NCI-H1105 (cell line): ENCODE data around the gene ADPRM.

Experiments
- DNase-seq: peaks from one replicate; lab custom pipeline; 2025; lab: John Stamatoyannopoulos, UW

ADPRM gene

DNA sequence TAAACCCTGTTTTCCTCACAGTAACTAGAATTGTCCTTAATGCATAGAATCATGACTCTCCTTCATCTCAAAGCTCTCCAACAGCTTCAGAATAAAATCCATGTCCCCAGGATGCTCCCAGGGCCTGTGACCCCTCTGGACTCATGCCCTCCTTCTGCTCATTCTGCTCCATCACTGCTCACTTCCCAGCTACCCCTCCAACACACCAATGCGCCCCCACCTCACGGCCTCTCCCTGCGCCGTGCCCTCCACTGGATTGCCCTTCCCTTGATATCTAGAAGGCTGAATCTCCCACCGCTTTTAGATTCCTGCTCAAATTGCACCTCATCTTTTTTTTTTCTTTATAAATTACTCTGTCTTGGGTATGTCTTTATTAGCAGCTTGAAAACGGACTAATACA is 45.0 kb downstream of the ADPRM start:
- no peak for DNase-seq

DNA sequence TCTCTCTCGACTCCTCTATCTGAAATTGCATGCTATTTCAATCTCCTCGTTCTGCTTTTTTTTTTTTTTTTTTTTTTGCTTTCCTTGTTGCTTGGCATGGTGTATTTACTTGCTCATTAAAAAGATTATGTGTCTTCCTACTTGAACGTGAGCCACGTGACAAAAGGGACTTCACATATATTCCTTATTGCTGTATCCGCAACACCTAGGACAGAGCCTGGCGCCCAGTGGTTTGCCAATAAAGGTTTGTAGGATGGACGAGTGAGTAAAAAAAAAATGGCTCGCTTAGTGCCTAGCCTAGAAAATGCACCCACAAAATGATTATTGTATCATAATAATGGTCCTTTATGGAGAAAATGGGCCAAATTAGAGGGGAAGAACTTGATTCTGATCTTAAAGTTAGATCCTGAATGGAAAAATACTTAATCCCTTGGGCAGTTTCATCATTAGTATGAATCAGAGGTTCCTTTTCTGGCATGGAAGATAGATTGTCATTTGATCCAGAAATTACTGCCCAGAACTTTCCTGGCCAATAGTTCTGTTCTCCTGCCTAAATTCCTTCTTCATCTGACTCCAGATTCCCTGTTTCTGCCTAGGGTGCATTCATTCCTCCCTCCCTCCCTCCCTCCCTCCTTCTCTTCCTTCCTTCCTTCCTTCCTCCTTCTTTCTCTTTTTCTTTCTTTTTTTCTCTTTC is 46.1 kb downstream of the ADPRM start:
- no peak for DNase-seq

DNA sequence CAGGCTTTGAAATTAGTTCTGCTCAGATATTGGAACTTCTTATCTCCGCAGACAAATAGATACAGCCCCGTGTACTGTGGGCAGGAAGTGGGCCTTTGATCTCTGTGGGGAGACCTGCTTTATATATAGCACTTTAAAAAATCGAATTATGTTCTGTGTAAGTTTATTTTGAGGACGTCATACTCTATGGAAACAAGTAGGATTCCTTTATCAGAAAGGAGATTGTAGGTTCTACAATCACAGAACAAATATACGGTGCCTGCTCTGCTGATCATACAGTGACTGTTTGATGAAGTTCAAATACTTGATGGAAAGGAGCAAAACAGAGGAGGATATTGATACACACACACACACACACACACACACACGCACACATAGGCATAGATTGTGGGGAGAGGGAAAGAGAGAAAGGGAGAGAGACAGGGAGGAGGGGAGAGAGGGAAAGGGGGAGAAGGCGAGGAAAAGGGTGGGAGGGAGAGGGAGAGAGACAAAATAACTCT is 47.2 kb downstream of the ADPRM start:
- no peak for DNase-seq

DNA sequence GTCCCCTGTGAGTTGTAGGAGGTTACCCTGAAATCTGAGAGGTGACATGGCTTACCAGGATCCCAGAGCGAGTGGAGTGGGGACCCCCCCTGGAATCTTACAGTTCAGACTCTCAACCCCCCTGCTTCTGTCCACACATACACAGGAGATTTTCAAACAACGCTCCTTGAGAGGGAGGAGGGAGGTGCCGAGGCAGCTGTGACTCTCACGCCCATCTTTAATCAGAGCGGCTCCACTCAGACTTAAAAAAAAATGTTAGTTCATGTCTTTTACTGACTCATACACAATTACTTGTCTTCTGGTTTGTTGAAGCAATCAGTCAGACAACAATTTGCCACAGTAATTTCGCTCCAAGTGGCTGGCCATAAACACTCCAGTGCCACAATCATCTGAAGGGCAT is 47.8 kb downstream of the ADPRM start:
- DNase-seq, result no peak

DNA sequence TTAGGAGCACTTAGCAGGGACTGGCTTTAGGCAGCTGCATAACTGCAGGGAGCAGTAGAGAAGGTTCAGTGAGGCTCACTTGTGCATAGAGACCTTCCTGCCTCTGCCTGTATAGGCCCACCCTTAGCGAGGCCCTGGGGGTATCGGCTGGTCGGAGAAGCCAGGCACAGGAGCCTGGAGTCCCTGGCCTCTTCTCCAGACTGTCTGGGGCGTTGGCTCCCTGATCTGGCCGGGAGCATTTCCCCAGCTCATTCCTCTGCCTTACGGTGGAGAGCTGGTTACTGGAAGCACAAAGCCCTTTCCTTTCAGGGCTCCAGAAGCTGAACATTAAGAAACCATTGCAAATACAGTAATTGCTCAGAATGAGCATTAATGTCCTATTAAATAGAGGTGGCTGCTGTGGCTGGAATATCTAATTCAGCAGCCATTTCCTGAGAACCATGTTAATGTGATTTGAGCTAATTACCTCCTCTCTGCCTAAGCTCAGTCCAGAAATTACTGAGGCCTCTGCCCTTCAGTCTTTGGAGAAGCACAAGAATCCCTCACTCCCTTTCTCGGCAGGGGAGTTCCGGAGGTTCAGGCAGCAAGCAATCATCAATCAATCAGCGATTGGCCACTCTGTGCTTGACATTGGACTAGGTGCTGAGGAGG is 51.3 kb downstream of the ADPRM start:
- no peak for DNase-seq

DNA sequence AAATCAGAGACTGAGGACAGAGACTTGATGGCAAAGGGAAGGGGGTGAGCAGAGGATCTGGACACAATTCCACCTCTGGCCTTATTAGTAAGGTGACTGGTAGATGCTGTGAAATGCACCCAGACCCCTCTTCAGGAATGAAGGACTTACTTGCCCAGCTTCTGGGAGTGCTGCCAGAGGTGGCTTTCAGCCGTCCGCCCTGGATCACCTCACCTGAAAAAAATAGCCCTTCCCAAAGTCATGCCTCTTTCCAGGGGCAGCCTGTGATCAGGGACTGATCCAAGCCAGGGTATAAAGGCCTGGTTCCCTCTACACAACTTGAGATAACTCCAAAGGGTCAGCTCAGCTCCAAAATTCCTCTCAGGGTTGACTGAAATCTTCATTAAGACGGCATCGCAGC is 52.8 kb downstream of the ADPRM start:
- DNase-seq, result no peak

DNA sequence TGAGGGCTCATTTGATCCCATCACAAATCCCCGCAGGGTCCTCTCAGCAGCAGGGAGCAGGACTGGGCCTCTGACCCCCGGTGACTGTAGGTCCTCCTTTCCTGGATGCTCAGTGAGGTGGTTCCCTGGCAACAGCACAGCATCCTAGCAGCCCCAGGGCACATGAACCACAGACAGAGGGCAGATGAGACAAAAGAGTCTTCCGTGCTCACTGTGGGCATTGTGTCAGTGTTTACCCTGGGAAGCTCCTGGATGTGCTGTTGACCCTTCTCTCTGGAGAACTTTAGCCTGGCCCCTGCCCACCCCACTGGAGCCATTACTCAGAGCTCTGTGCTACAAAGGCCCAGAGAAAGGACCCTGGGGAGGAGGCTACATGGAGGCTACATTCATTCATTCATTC is 54.2 kb downstream of the ADPRM start:
- DNase-seq, result no peak

DNA sequence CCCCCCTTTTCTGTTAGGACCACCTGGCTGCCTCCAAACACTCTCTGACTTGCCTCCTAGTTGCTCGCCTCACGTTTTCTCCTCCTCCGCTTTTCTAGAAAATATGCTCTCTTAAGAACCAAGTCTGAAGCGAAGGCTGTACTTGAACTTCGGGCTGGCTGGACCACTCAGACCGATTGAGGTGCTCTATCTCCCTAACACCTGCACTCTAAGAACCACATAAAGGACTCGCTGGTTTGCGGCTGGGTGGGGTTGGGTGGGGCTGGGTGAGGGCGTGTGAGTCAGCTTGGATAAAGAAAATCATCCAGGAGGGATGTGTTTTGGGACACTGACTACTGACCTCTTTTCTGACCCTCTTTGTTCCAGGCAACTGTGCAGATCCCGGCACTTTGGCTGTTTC is 55.3 kb downstream of the ADPRM start:
- DNase-seq, result no peak

DNA sequence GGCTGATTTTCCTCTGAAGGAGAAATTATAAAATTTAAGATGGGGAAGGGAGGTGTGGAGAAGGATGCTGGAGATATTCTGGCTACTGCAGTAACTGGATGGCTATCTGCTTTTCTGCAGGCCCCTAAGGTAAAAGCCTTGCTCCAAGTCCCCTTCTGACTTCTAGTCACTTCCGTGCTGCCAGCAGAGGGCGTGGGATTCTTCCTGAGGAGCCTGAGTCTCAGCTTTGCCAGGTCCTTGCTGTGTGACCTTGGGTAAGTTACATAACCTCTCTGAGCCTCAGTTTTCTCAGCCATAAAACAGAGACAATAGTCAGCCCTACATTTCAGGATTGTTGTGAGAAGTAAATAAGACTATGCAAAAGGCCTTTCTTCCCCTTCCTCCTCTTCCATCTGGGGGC is 56.7 kb downstream of the ADPRM start:
- no peak for DNase-seq

DNA sequence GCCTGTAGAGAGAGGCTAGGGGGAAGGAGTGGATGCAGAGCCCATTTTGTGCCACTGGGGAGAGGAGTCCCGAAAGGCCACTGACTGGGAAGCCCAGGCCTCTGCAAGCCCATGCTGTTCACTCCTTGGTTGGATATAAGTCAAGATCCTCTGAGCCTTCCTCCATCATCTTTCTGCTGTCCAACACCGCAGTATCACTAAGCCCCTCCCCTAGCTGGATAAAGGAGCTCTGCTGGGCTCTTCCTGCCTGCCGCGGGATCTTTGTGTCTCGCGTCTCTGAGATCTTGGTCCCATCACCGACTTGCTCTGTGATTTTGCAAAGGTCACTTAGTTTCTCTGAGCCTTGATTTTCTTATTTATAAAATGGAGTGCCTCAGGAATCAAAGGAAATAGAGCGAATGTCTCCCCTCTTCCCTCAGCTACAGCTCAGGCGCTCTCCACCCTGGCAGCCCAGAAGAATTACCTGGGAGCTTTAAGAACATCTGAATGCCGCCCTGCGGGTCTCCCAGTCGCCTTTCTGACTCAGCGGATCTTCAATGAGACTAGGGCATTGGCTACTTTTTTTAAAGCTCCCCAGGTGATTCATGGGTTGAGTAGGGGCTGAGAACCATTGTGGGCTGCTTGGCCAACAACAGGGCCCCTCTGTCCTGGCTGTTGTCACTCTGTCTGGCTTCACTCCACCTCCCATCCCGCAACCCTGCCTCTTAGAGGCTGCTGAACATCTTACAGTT is 57.6 kb downstream of the ADPRM start:
- DNase-seq, result no peak

DNA sequence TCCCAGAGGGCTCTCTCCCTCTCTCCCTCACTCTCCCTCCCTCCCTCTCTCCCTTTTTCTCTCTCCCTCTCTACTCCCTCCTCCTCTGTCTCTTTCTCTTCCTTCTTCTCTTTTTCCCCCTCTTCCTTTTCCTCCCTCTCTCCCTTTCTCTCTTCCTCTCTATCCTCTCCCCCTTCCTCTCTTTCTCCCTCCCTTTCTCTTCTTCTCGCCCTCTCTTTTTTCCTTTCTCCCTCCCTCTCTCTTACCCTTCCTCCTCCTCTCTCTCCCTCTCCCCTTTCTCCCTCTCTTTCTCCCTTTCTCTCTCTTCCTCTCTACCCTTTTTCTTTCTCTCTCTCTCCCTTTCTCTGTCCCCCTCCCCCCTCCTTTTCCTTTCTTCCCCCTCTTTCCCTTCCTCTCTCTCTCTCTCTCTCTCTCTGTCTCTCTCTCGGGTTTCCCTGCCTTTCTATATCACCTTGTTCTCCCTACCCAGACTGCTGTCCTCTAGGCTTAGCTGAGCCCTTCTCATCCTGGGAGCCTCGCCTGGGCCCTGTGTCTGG is 58.3 kb downstream of the ADPRM start:
- DNase-seq, result no peak

DNA sequence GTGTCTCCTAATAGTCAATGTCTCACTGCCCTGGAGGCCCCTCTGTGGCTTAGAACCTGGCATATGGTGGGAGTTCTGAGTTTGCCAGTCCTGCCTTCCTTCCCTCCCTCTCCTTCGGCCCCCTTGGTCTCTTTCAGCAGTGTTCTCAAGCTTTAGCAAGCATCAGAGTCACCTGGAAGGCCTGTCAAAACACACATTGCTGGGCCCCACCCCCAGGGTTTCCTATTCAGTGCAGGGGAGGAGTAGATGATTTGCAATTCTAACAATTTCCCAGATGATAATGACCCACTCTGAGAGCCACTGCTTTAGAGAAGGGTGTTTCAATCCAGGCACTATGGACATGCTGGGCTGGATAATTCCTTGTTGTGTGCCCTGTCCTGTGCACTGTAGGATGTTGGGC is 58.8 kb downstream of the ADPRM start:
- no peak for DNase-seq

DNA sequence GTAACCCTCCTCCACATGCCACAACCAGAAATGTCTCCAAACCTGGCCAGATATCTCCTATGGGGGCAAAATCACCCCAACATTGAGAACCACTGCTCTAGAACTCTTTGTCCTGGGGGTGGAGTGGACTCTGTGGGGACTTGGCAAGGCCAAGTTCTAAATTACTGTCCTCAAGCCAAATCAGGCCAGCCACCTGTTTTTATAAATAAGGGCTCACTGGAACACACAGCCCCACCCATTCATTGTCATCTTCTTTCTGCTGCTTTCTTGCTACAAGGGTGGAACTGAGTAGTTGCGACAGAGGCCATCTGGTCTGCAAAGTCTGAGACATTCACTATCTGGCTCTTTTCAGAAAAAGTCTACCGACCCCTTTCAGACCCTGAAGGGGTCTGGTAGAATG is 59.2 kb downstream of the ADPRM start:
- no peak for DNase-seq

DNA sequence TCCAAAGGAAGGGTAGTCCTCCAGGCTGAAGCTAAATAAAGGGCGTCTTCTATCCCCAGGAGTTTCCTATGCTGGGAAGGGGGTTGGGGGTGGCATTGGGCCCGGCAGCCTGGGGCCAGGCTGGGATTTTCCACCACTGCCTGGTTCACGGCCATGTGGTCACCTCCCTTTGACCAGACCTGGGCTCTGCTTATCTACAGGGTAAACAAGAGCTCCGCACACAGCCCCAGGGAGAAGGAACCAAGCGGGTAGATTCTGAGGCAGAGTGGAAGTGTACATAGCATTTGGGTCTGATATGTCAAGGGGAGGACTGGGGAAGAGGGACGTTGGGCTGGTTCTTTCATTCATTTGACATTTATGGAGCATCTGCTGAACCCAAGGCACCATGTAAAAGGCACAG is 59.7 kb downstream of the ADPRM start:
- no peak for DNase-seq

DNA sequence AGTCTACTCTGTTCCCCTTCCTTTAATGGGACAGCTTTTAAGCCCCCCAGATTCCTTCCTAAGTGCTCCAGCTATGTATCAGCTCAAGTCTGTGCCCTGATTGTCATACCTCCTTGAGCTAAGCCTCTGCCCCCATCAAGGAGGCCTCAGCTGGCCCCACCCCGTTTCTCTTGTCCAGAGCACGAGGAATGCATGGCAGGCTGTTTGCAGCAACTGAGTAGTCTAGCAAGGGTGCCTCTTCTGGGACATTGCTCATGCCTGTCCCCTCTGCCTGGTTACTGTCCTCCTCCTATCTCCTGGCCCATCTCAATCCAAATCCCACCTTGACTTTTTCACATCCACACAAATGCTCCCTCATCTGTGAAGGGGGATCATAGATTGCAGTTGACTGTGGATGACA is 60.3 kb downstream of the ADPRM start:
- DNase-seq, result no peak

DNA sequence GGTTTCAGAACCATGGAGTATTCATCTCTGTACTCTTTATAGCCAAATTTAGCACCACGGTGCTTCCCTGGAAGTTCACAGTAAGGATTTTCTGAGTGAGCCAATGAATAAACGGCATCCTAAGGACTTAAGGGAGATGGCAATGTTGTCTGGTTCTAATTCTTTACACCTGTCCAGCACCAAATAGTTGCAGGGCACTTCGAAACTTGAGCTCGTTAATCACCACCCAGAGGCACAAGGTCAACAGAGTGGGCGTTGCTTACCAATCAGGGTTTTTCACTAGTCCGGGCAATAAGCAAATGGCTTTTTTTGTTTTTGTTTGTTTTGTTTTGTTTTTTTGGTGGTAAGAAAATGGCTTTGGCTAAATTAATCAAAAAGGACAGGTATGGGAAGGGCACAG is 60.7 kb downstream of the ADPRM start:
- no peak for DNase-seq
